ENCODE measurements around the gene LFNG. TPM values are rescaled to one million over a fixed set of nuclear protein-coding genes. Genes with fewer than 3 reads are reported as not detected.
"Not testable (repeated sequence)": the region's sequence is repeated elsewhere in the genome, so short reads cannot be mapped to it uniquely, and the experiment has no call there.

Gene LFNG
- total RNA-seq, 2 experiments from 2014 or later = 19.7 to 22.7 TPM

DNA sequence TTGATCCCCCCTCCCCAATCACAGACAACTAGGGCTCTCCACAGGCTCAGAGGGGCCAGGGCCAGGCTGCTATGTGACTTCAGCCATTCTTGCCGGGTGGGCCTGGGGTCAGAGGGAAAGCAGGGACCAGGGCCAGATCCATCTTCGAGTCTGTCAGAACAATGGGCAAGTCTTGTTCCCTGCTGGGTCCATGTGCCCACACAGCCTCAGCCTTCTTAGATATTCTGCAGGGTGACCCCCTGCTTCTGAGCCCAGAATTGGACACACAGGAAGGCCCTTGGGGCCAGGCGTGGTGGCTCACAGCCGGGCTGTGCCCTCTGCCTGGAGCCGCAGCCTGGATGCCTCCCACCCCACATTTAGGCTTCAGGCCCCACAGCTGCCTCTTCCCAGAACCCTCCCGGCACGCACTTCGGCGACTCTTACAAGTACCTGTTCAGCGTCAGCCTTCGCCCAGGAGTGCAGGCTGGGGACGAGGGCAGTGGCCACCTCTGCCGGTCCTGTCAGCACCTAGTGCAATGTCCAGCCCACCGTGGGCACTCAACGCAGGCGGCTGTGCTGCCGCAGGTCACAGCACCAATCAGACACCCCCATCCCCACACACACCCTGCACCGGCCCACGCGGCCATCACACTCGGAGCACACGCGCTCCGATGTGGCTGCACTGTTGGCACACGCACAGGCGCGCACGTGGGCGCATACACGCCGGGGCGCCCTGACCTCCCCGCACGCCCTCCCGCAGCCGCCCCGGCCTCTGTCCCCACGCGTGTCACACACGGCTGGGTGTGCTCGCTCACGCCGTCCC, 11.6 kb downstream of the LFNG start:
- not testable (repeated sequence) for H3K27me3 Mint-ChIP-seq (ENCODE audit: low read depth); H3K36me3 Mint-ChIP-seq (ENCODE audit: low read depth); DNase-seq; H3K9me3 Mint-ChIP-seq
- Mint-ChIP-seq H3K27ac (peak overlapping the region; percentile 95), H3K4me3 (peak overlapping the region; percentile 68), H3K4me1 (ENCODE audit: low read depth) (peaks cover 43% of the 10 kb centered on the region)
- CTCF ChIA-PET = interaction anchor here (1.3 to 1.9 kb wide), 2 partner anchors 11 to 22 kb away, joined by 4 to 5 read pairs; no protein-coding TSS in a partner anchor
- intact Hi-C loops (cut with micrococcal nuclease) = loop anchor here (1.0 to 2.0 kb wide), 6 partner anchors 9 to 227 kb away; partner anchors contain the start of genes BRAT1 and TTYH3

DNA sequence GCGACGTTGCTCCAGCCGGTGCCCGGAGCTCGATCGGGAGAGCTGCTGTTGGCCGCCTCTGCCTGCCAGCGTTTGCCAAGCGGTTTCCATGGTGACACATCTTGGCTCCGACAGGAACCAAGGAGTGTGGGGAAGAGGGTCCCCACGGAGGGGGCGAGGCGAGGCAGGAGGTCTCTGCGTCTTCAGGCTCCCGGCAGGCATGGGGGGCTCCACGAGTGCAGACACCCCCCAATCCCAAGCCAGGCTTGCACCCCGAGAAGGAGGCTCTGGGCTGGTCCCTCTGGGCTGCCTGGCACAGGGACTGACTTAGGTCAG, 12.2 kb downstream of the LFNG start:
- DNase-seq; H3K27ac Mint-ChIP-seq; CTCF ChIA-PET; H3K9me3 Mint-ChIP-seq; H3K4me3 Mint-ChIP-seq; H3K36me3 Mint-ChIP-seq (ENCODE audit: low read depth); H3K27me3 Mint-ChIP-seq (ENCODE audit: low read depth): not testable (repeated sequence)
- peaks cover 39% of the 10 kb centered on the region for H3K4me1 Mint-ChIP-seq (ENCODE audit: low read depth)
- intact Hi-C loops (cut with micrococcal nuclease) = loop anchor here (2.0 kb wide), 1 partner anchor 99 kb away; the partner anchor contains the start of gene TTYH3

DNA sequence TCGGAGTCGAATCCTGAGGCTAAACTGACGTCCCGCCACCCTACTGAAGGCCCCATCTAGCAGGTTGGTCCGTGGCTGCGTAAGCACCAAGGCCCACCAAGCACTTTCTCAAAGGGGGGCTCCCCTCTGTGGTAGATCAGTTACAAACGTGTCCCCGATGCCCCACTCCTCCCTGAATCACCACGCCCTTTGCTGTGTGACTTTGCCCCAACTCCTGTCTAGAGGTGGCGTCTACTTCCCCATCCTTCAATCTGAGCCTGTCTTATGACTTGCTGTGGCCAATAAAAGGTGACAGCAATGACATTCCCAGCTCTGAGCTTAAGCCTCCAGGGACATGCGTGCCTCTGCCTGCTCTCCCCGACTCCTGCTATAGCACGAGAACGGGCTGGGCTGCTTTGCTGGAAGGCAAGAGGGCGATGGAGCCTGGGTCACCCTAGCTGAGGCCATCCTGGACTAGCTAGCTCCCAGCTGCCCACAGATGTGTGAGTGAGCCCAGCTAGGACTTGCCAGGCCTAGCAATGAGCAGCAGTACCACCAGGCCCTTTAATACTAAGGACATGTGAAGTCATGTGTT, 12.7 kb downstream of the LFNG start:
- H3K4me1 Mint-ChIP-seq (ENCODE audit: low read depth) = peaks cover 35% of the 10 kb centered on the region
- H3K36me3 Mint-ChIP-seq (ENCODE audit: low read depth); DNase-seq; H3K4me3 Mint-ChIP-seq; intact Hi-C loops (cut with micrococcal nuclease); H3K27ac Mint-ChIP-seq; CTCF ChIA-PET; H3K9me3 Mint-ChIP-seq; H3K27me3 Mint-ChIP-seq (ENCODE audit: low read depth): not testable (repeated sequence)

DNA sequence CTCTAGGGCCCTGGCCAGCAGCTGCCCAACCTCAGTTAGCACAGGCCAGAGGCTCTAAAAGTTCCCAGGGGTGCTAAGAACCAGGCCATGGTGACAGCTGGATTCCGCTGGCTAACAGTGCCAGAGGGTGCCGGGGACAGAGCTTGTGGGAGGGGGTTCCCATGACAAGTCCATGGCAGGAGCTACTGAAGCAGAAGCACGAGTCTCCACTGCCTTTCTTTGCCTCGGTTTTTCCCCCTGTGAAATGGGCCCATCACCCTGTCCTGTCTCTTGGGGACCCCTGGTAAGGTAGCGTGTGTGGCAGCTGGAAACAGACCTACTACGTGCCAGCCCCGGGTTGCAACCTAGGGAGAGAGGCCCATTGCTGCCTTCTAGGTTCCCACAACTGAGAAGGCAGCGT, 13.2 kb downstream of the LFNG start:
- H3K4me3 Mint-ChIP-seq; H3K27ac Mint-ChIP-seq; H3K9me3 Mint-ChIP-seq; intact Hi-C loops (cut with micrococcal nuclease); CTCF ChIA-PET; DNase-seq; H3K27me3 Mint-ChIP-seq (ENCODE audit: low read depth); H3K36me3 Mint-ChIP-seq (ENCODE audit: low read depth): not testable (repeated sequence)
- H3K4me1 Mint-ChIP-seq (ENCODE audit: low read depth) = peaks cover 29% of the 10 kb centered on the region

DNA sequence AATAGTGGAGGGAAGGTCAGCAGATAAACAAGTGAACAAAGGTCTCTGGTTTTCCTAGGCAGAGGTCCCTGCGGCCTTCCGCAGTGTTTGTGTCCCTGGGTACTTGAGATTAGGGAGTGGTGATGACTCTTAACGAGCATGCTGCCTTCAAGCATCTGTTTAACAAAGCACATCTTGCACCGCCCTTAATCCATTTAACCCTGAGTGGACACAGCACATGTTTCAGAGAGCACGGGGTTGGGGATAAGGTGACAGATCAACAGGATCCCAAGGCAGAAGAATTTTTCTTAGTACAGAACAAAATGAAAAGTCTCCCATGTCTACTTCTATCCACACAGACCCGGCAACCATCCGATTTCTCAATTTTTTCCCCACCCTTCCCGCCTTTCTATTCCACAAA, 14.0 kb downstream of the LFNG start:
- H3K27ac Mint-ChIP-seq; H3K36me3 Mint-ChIP-seq (ENCODE audit: low read depth); H3K4me3 Mint-ChIP-seq; DNase-seq; H3K9me3 Mint-ChIP-seq; intact Hi-C loops (cut with micrococcal nuclease); H3K27me3 Mint-ChIP-seq (ENCODE audit: low read depth); CTCF ChIA-PET: not testable (repeated sequence)
- peaks cover 22% of the 10 kb centered on the region for H3K4me1 Mint-ChIP-seq (ENCODE audit: low read depth)

DNA sequence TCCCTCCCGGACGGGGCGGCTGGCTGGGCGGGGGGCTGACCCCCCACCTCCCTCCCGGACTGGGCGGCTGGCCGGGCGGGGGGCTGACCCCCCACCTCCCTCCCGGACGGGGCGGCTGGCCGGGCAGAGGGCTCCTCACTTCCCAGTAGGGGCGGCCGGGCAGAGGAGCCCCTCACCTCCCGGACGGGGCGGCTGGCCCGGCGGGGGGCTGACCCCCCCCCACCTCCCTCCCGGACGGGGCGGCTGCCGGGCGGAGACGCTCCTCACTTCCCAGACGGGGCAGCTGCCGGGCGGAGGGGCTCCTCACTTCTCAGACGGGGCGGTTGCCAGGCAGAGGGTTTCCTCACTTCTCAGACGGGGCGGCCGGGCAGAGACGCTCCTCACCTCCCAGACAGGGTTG, 14.6 kb downstream of the LFNG start:
- H3K36me3 Mint-ChIP-seq (ENCODE audit: low read depth); H3K27me3 Mint-ChIP-seq (ENCODE audit: low read depth); CTCF ChIA-PET; intact Hi-C loops (cut with micrococcal nuclease); H3K9me3 Mint-ChIP-seq; DNase-seq; H3K4me3 Mint-ChIP-seq; H3K27ac Mint-ChIP-seq: not testable (repeated sequence)
- H3K4me1 Mint-ChIP-seq (ENCODE audit: low read depth) = peaks cover 15% of the 10 kb centered on the region

DNA sequence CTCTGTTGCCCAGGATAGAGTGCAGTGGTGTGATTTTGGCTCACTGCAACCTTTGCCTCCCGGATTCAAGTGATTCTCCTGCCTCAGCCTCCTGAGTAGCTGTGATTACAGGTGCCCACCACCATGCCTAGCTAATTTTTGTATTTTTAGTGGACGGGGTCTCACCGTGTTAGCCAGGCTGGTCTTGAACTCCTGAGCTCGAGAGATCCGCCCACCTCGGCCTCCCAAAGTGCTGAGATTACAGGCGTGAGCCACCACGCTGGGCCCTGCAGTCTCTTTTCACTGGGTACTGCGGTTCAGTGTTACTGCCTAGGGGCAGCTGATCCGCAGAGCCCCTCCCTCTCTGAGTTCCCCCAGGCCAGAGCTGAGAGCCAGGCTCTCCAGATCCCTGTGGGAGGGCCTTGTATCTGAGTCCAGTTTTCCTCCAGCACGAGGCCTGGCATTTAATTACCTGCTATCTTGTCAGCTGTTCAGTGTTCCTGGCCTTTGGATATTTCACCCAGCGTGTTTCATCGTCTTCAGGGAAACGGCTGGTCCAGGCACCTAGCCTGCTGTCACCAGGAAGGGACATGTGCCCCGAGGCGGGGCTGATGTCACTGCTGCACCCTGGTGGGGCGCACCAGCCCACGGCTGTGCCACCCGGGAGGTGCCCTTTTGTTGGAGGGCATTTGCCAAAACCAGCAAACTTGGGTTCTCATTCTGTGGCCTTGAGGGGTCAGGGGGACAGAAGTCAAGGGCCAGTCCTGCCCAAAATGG, 16.5 kb downstream of the LFNG start:
- H3K4me3 Mint-ChIP-seq; DNase-seq; H3K9me3 Mint-ChIP-seq; H3K4me1 Mint-ChIP-seq (ENCODE audit: low read depth); intact Hi-C loops (cut with micrococcal nuclease); H3K27me3 Mint-ChIP-seq (ENCODE audit: low read depth); CTCF ChIA-PET; H3K27ac Mint-ChIP-seq; H3K36me3 Mint-ChIP-seq (ENCODE audit: low read depth): not testable (repeated sequence)

DNA sequence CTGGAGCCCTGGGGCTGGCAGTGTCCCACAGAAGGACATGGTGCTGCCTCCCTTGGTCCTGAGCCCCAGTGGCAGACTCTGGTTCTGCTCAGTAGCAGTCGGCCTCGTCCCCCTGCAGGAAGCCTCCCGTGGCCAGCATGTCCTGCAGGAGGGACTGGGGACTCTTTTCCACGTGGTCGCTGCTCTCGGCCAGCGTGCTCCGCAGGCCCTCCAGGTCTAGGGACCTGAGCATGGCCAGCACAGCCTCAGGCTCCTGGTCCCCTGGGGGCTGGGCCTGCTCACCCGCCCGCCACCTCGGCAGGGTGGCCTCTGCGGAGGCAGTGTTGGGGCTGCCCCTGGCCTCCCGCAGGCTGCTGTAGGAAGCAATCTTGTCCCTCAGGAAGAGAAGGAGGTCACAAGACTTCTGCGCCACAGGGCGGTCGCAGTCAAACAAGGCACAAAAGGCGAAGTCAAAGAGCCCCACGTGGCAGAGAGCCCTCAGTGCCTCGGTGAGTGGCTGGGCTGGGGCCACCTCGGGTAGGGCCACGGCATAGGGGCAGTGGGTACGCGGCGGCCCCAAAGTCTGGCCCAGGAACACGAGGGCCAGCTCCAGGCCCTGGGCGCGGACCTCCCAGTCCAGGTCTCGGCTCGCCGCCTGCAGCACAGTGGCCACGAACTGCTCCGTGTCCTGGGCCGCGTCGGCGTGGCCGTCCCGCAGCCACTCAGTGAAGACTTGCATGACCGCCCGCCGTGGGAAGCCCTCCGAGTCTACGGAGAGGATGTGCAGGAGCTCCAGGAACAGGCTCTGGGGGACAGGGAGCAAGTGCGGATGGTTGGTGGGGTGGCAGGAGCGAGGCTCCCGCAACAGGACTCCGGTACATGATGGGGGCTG, 18.6 kb downstream of the LFNG start:
- no peak overlapping the region for H3K27ac Mint-ChIP-seq
- H3K27me3 Mint-ChIP-seq (ENCODE audit: low read depth) = no peaks in the 10 kb centered on the region
- DNase-seq = no peak
- CTCF ChIA-PET = no interaction called here
- intact Hi-C loops (cut with micrococcal nuclease) = no loop called here
- H3K4me1 Mint-ChIP-seq (ENCODE audit: low read depth) = no peaks in the 10 kb centered on the region
- no peaks in the 10 kb centered on the region for H3K9me3 Mint-ChIP-seq
- H3K36me3 Mint-ChIP-seq (ENCODE audit: low read depth) = peaks cover 1% of the 10 kb centered on the region
- H3K4me3 Mint-ChIP-seq = no peak overlapping the region

DNA sequence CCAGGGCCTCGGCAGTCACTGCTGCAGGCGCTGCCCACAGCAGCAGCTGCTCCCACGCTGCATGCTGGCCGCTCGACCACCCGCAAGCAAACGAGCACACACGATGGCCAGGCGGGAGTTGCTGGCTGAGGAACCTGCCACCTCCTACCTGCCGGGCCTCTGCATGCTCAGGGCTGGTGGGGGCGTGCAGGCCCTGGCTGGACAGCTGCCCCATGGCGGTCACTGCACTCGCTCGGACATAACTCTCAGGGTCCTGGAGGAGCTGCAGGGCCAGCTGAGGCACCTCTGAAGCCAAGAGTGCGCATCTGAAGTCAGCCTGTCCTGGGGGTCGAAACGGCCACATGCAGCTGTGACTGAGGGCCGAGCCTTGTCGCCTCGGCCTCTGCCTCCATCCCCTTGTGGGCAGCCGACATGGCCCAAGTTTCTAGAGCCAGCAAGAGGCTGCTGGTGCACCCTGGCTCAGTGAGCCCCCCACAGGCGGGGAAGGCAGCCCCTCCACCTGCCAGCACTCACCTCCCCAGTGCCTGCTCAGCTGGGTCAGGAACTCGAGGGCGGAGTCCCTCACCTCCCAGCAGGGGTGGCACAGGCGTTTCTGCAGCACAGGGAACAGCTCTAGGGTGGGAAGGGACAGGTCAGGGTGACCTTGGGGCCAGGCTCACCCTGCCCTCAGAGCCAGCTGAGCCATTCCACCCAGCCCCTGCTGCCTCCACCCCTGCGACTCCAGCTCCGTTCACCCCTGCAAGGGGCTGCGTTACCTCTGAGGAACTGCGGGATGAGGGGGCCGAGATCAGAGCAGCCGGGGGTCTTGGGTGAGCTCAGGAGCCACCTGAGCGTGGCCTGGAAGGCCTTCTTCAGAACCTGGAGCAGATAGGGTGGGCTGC, 19.7 kb downstream of the LFNG start:
- intact Hi-C loops (cut with micrococcal nuclease) = no loop called here
- H3K36me3 Mint-ChIP-seq (ENCODE audit: low read depth) = peaks cover 4% of the 10 kb centered on the region
- H3K9me3 Mint-ChIP-seq = no peaks in the 10 kb centered on the region
- CTCF ChIA-PET = no interaction called here
- no peak for DNase-seq
- H3K27me3 Mint-ChIP-seq (ENCODE audit: low read depth) = no peaks in the 10 kb centered on the region
- no peak overlapping the region for H3K4me3 Mint-ChIP-seq
- H3K27ac Mint-ChIP-seq = no peak overlapping the region
- H3K4me1 Mint-ChIP-seq (ENCODE audit: low read depth) = no peaks in the 10 kb centered on the region

DNA sequence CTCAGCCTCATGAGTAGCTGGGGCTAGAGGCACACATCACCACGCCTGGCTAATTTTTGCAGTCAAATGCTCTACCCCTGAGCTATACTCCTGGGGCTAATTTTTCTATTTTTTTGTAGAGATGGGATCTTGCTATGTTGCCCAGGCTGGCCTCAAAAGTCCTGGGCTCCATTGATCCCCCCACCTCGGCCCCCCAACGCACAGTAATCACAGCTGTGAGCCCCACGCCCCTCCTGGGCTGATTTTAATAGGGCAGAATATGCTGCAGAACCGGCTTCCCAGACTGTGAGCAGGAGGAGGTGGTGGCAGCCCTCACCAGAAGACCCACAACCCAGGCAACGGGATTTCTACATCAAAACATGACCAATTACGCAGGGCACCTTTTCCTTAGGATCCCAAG, 20.6 kb downstream of the LFNG start:
- Mint-ChIP-seq H3K27ac (no peak overlapping the region), H3K4me1 (ENCODE audit: low read depth) (no peaks in the 10 kb centered on the region), H3K4me3 (no peak overlapping the region), H3K36me3 (ENCODE audit: low read depth) (peaks cover 8% of the 10 kb centered on the region), H3K9me3 (no peaks in the 10 kb centered on the region), H3K27me3 (ENCODE audit: low read depth) (no peaks in the 10 kb centered on the region)
- intact Hi-C loops (cut with micrococcal nuclease) = no loop called here
- CTCF ChIA-PET = no interaction called here
- no peak for DNase-seq

DNA sequence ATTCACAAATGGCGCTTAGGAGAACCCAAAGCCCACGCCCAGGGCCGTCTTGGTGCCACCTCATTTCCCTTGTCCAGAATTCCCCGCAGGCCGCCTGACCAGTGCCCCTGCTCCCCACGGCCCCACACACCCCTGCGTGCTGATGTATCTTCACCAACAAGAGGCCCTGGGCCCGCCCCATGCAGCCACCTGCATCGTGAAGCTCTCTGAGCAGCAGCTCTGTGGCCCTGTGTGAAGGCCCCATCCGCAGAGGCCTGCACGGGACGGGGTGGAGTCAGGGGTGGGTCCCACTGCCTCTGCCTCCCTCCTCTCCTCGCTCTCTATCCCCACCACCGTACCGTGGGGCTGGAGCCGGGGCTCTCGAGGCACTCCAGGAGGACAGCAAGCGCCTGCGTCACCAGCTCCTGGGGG, 21.1 kb downstream of the LFNG start:
- CTCF ChIA-PET = interaction anchor here (0.9 kb wide), 1 partner anchor 91 kb away, joined by 3 read pairs; no protein-coding TSS in a partner anchor
- Mint-ChIP-seq H3K27ac (no peak overlapping the region), H3K4me3 (no peak overlapping the region), H3K27me3 (ENCODE audit: low read depth) (no peaks in the 10 kb centered on the region), H3K36me3 (ENCODE audit: low read depth) (peaks cover 8% of the 10 kb centered on the region), H3K4me1 (ENCODE audit: low read depth) (no peaks in the 10 kb centered on the region), H3K9me3 (no peaks in the 10 kb centered on the region)
- no peak for DNase-seq
- intact Hi-C loops (cut with micrococcal nuclease) = no loop called here
